GM21367 (cell line): ENCODE data around the gene WFDC10A.
"Not testable (repeated sequence)": the region's sequence is repeated elsewhere in the genome, so short reads cannot be mapped to it uniquely, and the experiment has no call there.

ENCODE experiments used
- ATAC-seq: cut with Tn5 transposase; IDR thresholded peaks from one replicate; pipeline ENCODE4 v1.9.1; 2021; ENCODE audit not compliant: unreplicated experiment

WFDC10A gene

GRCh38 chr20:45647441-45648050 is 18.0 kb downstream of the WFDC10A start:
- ATAC-seq: no peak

GRCh38 chr20:45649312-45649863 is 19.8 kb downstream of the WFDC10A start:
- no peak for ATAC-seq

DNA sequence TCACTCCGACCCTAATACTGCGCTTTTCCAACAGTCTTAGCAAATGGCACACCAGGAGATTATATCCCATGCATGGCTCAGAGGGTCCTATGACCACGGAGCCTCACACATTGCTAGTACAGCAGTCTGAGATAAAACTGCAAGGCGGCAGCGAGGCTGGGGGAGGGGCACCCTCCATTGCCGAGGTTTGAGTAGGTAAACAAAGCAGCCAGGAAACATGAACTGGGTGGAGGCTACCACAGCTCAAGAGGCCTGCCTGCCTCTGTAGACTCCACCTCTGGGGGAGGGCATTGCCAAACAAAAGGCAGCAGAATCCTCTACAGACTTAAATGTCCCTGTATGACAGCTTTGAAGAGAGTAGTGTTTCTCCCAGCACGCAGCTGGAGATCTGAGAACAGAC is 22.2 kb downstream of the WFDC10A start:
- not testable (repeated sequence) for ATAC-seq

DNA sequence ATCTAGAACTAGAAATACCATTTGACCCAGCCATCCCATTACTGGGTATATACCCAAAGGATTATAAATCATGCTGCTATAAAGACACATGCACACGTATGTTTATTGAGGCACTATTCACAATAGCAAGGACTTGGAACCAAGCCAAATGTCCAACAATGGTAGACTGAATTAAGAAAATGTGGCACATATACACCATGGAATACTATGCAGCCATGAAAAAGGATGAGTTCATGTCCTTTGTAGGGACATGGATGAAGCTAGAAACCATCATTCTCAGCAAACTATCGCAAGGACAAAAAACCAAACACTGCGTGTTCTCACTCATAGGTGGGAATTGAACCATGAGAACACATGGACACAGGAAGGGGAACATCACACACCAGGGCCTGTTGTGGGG is 27.5 kb downstream of the WFDC10A start:
- not testable (repeated sequence) for ATAC-seq

DNA sequence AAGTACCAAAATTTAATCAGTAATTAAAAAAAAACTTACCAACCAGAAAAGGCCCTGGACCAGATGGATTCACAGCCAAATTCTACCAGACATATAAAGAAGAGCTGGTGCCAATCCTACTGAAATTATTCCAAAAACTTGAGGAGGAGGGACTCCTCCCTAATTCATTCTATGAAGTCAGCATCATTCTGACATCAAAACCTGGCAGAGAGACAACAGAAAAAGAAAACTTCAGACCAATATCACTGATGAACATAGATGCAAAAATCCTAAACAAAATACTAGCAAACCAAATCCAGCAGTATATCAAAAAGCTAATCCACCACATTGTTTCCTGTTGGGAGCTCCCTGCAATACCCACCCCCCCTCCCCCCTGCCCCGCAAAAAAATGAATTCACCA is 40.6 kb downstream of the WFDC10A start, which contains the start of gene WFDC11:
Gene WFDC11, minus strand, starts transcription at position 101 of the 400 bp plus-strand sequence. CDS start 19,639 bp downstream, outside the sequence.
- ATAC-seq: no peak

DNA sequence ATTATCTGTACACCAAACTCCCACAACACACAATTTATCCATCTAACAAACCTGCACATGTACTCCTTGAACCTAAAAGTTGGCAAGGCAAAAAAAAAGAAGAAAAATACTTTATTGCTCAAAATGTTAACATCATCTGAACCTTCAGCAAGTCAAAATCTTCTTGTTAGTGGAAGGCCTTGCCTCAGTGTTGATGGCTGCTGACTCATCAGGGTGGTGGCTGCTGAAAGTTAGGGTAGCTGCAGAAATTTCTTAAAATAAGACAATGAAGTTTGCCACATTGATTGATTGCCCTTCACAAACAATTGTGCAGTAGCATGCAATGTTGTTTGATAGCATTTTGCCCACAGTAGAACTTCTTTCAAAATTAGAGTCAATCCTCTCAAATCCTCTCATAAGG is 43.2 kb downstream of the WFDC10A start:
- no peak for ATAC-seq

DNA sequence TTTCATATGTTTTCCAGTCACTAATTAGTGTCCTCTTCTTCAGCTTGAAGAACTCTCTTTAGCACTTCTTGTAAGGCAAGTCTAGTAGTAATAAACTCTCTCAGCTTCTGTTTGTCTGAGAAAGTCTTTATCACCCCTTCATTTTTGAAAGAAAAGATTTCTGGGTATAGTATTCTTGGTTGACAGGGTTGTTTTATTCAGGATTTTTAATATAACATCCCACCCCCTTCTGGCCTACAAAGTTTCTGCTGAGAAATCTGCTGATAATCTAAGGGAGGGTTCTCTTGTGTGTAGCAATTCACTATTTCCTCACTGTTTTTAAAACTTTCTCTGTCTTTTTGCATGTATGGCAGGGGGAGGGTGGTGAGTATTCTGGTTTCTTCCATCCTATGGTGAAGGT is 50.1 kb downstream of the WFDC10A start:
- ATAC-seq: no peak
